Measurements from ENCODE around the gene HDGFL2. TPM values are rescaled to one million over a fixed set of nuclear protein-coding genes. Genes with fewer than 3 reads are reported as not detected.
"Not testable (repeated sequence)": the region's sequence is repeated elsewhere in the genome, so short reads cannot be mapped to it uniquely, and the experiment has no call there.

Gene HDGFL2
- total RNA-seq, 2 experiments from 2014 or later = 47.1 to 50.6 TPM

DNA sequence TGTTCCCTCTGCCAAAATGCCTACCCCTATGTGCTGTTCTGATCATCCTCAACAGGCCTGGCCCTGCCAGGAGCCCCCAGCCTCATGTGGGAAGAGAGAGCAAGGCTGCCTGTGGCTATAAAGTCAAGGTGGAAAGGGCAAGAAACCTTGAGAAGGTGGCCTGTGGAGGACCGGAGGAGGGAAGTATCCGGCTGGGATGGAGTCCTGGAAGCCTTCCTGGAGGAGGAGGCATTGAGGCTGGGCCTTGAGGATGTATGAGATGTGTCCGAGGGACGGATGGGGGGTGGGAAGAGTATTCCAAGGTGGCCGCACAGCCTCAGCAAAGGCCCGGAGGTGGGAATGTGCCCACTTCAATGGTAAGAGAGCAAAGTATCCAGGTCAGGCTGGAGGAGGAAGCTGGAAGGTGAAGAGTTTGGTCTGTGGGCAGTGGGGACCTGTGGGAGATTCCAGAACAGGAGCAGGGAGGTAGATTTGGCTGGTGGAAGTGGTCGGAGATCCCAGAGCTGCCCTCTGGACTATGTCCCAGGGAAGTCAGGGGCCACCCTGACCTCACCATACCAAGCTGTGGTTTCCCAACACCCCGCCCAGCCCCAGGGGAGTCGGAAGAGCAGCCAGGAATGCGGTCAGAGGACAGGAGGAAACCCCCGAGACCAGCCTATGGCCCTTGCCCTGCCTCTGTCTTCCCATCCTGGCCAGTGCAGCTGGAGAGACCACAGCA lies 49.2 kb downstream of the HDGFL2 start:
- no peaks in the 10 kb centered on the region for H3K27me3 Mint-ChIP-seq
- POLR2A ChIA-PET = interaction anchor here (0.8 kb wide), 1 partner anchor 19 kb away, joined by 3 read pairs; no protein-coding TSS in a partner anchor
- DNase-seq = no peak
- H3K27ac Mint-ChIP-seq = no peak overlapping the region
- no peak overlapping the region for H3K4me3 Mint-ChIP-seq
- CTCF ChIA-PET = interaction anchor here (2.5 kb wide), 1 partner anchor 14 kb away, joined by 9 read pairs; the partner anchor contains the start of gene PLIN5
- no peaks in the 10 kb centered on the region for H3K9me3 Mint-ChIP-seq
- no peaks in the 10 kb centered on the region for H3K4me1 Mint-ChIP-seq
- H3K36me3 Mint-ChIP-seq (ENCODE audit: low read depth) = no peaks in the 10 kb centered on the region

DNA sequence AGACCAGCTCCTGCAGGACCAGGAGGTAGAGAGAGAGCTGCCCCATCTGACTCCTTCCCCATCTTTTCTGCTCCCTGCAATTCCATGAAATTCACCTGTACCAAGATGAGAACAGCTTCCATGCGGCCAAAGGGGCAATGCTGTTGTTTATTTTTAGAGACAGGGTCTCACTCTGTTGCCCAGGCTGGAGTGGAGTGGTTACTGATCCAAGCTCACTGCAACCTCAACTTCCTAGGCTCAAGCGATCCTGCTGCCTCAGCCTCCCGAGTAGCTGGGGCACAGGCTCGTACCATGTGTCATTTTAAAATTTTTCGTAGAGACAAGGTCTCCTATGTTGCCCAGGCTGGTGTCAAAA lies 49.8 kb downstream of the HDGFL2 start:
- no peaks in the 10 kb centered on the region for H3K36me3 Mint-ChIP-seq (ENCODE audit: low read depth)
- H3K27ac Mint-ChIP-seq = no peak overlapping the region
- no peak for DNase-seq
- CTCF ChIA-PET = interaction anchor here (2.5 kb wide), 1 partner anchor 13 kb away, joined by 9 read pairs; the partner anchor contains the start of gene PLIN5
- H3K4me3 Mint-ChIP-seq = no peak overlapping the region
- POLR2A ChIA-PET = interaction anchor here (0.8 kb wide), 1 partner anchor 19 kb away, joined by 3 read pairs; no protein-coding TSS in a partner anchor
- no peaks in the 10 kb centered on the region for H3K4me1 Mint-ChIP-seq
- H3K9me3 Mint-ChIP-seq = no peaks in the 10 kb centered on the region
- H3K27me3 Mint-ChIP-seq = no peaks in the 10 kb centered on the region

DNA sequence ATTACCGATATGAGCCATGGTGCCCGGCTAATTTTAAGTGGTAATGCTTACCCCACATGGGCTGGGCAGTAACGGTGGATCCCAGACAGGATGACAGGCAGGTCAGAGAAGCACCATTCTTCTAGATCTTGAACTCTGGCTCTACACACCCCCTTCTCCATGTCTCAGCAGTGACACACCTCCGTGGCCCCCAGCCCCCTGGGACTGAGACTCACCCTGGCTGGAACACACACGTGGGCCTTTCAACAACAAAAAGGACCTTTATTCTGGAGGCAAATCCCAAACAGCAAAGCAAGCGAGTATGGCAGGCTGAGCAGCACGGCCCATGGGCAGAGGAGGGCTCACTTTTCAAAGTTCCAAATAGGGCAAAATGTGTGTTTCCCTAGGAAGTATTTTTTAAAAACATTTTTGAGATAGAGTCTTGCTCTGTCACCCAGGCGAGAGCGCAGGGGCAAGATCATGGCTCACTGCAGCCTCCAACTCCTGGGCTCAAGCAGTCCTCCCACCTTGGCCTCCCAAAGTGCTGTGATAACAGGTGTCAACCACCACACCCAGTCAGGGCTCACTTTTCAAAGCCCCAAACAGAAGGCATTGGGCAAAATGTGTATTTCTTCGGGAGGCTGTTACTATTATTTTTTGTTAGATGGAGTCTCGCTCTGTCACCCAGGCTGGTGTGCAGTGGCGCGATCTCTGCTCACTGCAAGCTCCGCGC lies 50.4 kb downstream of the HDGFL2 start:
- Mint-ChIP-seq H3K9me3 (no peaks in the 10 kb centered on the region), H3K4me3 (no peak overlapping the region), H3K27me3 (no peaks in the 10 kb centered on the region), H3K27ac (no peak overlapping the region), H3K4me1 (no peaks in the 10 kb centered on the region), H3K36me3 (ENCODE audit: low read depth) (no peaks in the 10 kb centered on the region)
- CTCF ChIA-PET = interaction anchor here (0.9 to 2.5 kb wide), 4 partner anchors 13 to 119 kb away, joined by 3 to 9 read pairs (median 4); partner anchors contain the start of gene PLIN5
- no peak for DNase-seq
- POLR2A ChIA-PET = no interaction called here

DNA sequence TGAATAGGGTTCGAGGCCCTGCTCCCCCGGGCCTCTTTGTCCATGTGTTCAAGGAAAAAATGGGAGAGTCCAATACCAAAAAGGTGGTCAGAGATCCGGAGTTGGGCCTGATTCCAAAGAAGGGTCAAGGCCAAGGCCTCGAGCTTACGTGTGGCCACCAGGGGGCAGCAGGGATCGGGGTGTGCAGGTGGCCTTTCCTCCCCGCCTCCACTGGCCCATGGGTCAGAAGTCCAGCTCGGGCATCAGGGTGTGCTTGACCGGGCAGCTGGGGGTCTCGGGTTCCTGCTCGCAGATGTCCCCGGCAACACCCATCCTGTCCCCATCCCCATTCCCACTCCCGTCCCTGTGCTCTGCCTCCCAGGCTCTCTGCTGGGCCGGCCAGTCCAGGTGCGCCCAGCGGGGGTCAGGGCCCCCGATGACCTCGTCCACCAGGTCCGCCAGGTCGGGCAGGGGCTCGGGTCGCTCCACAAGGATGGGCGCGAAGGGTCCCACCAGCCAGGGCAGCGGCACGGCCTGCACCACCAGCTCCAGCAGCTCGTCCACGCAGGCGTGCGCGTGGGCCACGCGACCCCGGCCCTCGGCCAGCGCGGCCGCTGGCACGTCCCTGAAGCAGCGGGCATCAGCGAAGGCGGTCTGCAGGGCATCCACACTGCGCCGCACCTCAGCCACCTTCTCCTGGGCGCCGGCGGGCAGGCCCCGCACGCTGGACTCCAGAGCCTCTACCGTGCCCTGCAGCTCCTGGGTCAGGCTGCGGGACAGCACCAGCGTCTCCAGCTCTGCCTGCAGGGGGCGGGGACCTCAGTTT lies 51.4 kb downstream of the HDGFL2 start:
- H3K27ac Mint-ChIP-seq = no peak overlapping the region
- H3K4me3 Mint-ChIP-seq = no peak overlapping the region
- ChIA-PET POLR2A (no interaction called here), CTCF (interaction anchor here (0.5 to 2.5 kb wide), 7 partner anchors 12 to 120 kb away, joined by 3 to 9 read pairs (median 3); partner anchors contain the start of gene PLIN5)
- no peaks in the 10 kb centered on the region for H3K27me3 Mint-ChIP-seq
- H3K36me3 Mint-ChIP-seq (ENCODE audit: low read depth) = no peaks in the 10 kb centered on the region
- peak; percentile 28 for DNase-seq
- no peaks in the 10 kb centered on the region for H3K9me3 Mint-ChIP-seq
- no peaks in the 10 kb centered on the region for H3K4me1 Mint-ChIP-seq

DNA sequence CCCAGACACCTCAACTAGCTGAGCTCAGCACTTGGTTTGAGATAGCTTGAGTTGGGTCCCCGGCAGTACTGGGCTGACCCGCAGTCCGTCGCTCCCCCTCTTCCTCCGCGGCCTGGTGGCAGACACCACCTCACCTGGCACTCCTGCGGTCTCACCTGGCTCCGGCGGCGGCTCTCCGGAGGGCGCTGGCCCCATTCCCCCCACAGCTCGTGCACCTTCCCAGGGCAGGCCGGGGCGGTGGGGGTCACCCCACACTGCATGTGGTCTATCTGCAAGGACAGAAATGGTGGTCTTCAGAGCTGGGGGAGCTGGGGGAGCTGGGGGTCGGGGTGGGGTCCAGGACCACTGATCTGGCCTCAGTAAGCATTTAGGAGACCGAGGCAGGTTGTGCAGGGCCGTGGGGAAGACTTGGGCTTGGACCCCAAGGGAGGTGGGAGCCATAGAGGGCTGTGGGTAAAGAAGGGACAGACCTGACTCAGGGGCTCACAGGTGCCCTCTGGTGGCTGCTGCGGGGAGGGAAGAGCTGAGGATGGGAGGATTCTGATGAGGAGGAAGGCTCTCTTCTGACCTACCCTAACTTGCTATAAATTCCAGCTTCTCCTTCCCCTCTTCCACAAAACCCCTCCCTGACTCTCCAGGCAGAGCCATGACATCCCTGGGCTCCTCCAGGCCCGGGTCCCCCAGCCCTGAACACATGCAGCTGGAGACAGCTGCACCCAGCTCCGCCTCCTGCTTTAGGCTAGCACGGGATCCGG lies 52.9 kb downstream of the HDGFL2 start:
- ChIA-PET CTCF (interaction anchor here (0.6 to 1.8 kb wide), 19 partner anchors 8 to 868 kb away, joined by 3 to 21 read pairs (median 3); partner anchors contain the start of genes FEM1A, HDGFL2, LRG1 and PLIN5), POLR2A (interaction anchor here (1.0 to 1.5 kb wide), 2 partner anchors 54 to 258 kb away, joined by 4 to 6 read pairs; partner anchors contain the start of gene HDGFL2)
- Mint-ChIP-seq H3K27me3 (peaks cover 1% of the 10 kb centered on the region), H3K4me1 (no peaks in the 10 kb centered on the region), H3K36me3 (ENCODE audit: low read depth) (no peaks in the 10 kb centered on the region), H3K4me3 (no peak overlapping the region), H3K27ac (no peak overlapping the region), H3K9me3 (no peaks in the 10 kb centered on the region)
- DNase-seq = peak; percentile 75

DNA sequence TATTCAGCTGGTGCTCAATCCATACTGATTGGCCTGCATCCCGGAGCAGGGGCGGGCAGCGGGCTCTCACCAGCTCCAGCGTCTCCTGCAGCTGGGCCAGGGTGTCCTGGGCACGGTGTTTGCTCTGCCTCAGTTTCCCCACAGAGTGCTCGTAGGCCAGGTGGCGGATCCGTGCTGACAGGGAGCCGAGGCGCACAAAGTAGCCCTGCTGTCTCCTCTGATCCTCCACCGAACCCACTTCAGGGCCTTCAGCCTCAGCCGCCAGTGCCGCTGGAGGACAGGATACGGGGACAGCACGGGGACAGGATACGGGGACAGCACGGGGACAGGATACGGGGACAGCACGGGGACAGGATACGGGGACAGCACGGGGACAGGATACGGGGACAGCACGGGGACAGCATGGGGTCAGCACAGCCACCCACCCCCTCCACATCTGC lies 53.5 kb downstream of the HDGFL2 start:
- no peak overlapping the region for H3K4me3 Mint-ChIP-seq
- no peak overlapping the region for H3K27ac Mint-ChIP-seq
- no peaks in the 10 kb centered on the region for H3K9me3 Mint-ChIP-seq
- DNase-seq = no peak
- H3K27me3 Mint-ChIP-seq = peaks cover 1% of the 10 kb centered on the region
- no peaks in the 10 kb centered on the region for H3K4me1 Mint-ChIP-seq
- ChIA-PET POLR2A (interaction anchor here (1.0 to 1.5 kb wide), 2 partner anchors 54 to 258 kb away, joined by 4 to 6 read pairs; partner anchors contain the start of gene HDGFL2), CTCF (interaction anchor here (0.6 to 1.8 kb wide), 18 partner anchors 9 to 869 kb away, joined by 3 to 21 read pairs (median 3); partner anchors contain the start of genes FEM1A, HDGFL2, LRG1 and PLIN5)
- H3K36me3 Mint-ChIP-seq (ENCODE audit: low read depth) = no peaks in the 10 kb centered on the region

DNA sequence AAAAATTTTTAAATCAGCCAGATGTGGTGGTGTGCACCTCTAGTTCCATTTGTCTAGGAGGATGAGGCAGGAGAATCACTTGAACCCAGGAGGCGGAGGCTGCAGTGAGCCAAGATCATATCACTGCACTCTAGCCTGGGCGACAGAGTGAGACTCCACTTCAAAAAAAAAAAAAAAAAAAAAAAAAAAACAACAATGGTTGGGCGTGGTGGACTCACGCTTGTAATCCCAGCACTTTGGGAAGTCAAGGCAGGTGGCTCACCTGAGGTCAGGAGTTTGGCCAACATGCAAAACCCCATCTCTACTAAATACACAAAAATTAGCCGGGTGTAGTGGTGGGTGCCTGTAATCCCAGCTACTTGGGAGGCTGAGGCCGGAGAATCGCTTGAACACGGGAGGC lies 55.3 kb downstream of the HDGFL2 start:
- DNase-seq; H3K4me1 Mint-ChIP-seq; H3K4me3 Mint-ChIP-seq; CTCF ChIA-PET; POLR2A ChIA-PET; H3K9me3 Mint-ChIP-seq; H3K27me3 Mint-ChIP-seq; H3K27ac Mint-ChIP-seq; H3K36me3 Mint-ChIP-seq (ENCODE audit: low read depth): not testable (repeated sequence)

DNA sequence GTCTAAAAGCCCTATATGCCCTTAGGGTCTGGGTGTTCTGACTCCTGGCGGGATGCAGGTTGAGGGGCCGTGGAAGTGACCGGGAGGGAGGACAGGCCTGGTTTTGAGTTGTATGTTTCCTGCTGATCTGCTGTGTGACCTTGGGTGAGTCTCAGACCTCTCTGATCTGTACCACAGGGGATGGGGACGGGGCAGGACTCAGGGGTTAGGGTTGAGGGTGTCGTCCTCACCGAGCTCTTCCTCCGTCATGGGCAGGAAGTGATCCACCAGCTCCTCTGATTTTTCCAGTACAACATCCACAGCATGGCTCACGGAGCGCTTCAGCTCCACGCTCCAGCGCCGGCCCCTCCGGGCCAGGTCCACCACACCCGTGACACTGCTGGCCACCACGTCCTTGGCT lies 56.7 kb downstream of the HDGFL2 start:
- no peak for DNase-seq
- POLR2A ChIA-PET = no interaction called here
- Mint-ChIP-seq H3K4me1 (no peaks in the 10 kb centered on the region), H3K27me3 (peaks cover 5% of the 10 kb centered on the region), H3K9me3 (no peaks in the 10 kb centered on the region), H3K36me3 (ENCODE audit: low read depth) (no peaks in the 10 kb centered on the region), H3K4me3 (no peak overlapping the region), H3K27ac (no peak overlapping the region)
- CTCF ChIA-PET = no interaction called here

DNA sequence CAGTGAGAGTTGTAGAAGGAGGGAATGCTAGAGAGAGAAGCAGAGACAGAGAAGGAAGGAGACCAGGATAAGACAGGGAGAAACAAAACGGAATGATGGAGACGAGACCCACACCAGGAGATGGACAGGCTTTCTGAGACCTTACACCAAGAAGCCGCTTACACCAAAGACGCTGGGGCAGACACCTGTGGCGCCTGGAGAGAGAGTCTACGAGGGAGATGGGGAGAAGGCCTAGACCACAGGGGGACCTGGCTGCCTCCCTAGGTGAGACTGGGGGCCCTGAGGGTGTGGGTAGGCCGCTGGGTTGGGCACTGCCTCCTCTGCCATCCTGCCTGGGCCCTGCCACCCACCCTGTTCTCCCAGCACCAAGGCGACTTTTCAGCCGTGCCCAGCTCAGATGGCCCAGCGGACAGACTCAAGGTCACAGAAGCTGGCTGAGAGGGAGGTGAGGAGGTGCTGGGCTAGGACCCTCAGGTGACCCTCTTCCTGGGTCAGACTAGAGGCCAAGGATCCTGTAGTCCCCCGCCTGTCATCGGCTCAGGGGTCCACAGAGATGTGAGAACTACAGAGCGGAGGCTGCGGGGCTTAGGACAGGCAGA lies 57.9 kb downstream of the HDGFL2 start:
- Mint-ChIP-seq H3K9me3 (no peaks in the 10 kb centered on the region), H3K27me3 (peaks cover 8% of the 10 kb centered on the region), H3K4me3 (no peak overlapping the region), H3K4me1 (no peaks in the 10 kb centered on the region), H3K27ac (no peak overlapping the region), H3K36me3 (ENCODE audit: low read depth) (no peaks in the 10 kb centered on the region)
- DNase-seq = no peak
- POLR2A ChIA-PET = no interaction called here
- CTCF ChIA-PET = no interaction called here

DNA sequence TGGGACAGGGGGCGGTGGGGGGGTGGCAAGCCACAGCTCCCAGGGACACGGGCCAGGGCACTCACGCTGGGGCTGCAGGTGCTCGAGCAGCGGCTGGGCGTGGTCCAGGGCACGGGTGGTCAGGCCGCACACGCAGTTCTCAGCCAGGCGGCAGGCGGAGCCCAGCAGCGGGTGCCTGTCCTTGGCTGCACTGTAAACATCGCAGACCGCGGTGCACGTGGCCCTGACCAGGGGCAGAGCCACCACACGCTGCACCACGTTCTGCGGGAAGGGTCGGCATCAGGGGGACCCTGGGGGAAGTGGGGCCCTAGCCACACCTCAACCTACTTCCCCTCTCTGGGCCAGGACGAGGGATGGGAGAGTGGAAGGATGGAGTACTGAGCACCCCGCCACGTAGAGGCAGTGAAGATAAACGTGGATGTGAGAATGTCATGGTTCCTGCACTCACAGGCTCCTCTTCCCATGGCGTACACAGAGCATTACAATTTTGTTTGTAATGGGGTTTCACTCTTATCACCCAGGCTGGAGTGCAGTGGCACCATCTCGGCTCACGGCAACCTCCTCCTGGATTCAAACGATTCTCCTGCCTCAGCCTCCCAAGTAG lies 59.6 kb downstream of the HDGFL2 start:
- Mint-ChIP-seq H3K9me3 (no peaks in the 10 kb centered on the region), H3K27me3 (peaks cover 11% of the 10 kb centered on the region), H3K36me3 (ENCODE audit: low read depth) (no peaks in the 10 kb centered on the region), H3K27ac (no peak overlapping the region), H3K4me3 (no peak overlapping the region), H3K4me1 (no peaks in the 10 kb centered on the region)
- DNase-seq = no peak
- ChIA-PET CTCF (no interaction called here), POLR2A (no interaction called here)

DNA sequence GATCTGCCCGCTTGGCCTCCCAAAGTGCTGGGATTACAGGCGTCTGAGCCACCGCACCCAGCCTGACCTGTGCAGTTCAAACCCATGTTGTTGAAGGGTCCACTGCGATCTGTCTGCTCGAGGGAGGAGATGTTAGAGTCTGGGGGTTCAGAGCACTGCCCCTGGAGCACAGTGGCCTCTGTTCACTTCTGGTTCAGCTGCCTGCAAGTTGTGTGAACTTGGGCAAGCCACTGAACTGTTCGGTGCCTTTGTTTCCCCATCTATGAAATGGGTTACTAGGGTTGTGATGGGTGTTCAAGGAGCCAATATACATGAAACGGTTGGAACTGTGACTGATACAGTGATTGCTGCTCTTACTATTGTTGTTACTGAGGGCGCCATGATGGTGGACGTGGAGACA lies 61.2 kb downstream of the HDGFL2 start:
- ChIA-PET POLR2A (no interaction called here), CTCF (no interaction called here)
- no peaks in the 10 kb centered on the region for H3K36me3 Mint-ChIP-seq (ENCODE audit: low read depth)

More for the DNA sequence above, 61.2 kb downstream of the HDGFL2 start:
- peaks cover 11% of the 10 kb centered on the region for H3K27me3 Mint-ChIP-seq
- no peak overlapping the region for H3K27ac Mint-ChIP-seq
- no peak for DNase-seq
- H3K4me3 Mint-ChIP-seq = no peak overlapping the region
- H3K9me3 Mint-ChIP-seq = no peaks in the 10 kb centered on the region
- no peaks in the 10 kb centered on the region for H3K4me1 Mint-ChIP-seq

All from activated CD4-positive, alpha-beta memory T cell treated with anti-CD3 and anti-CD28 coated beads, Interleukin-2, amount 10 ng/mL, durations not matched to agents 7 days and 5 days (primary cell).